Retina (tissue), 1 donor: ENCODE measurements around the gene HOMEZ.
"Not testable (repeated sequence)": the region's sequence is repeated elsewhere in the genome, so short reads cannot be mapped to it uniquely, and the experiment has no call there.

Experiments
- DNase-seq: peaks from one replicate; pipeline ENCODE4 v3.0.0-alpha.2; 2016

Gene HOMEZ, protein sequence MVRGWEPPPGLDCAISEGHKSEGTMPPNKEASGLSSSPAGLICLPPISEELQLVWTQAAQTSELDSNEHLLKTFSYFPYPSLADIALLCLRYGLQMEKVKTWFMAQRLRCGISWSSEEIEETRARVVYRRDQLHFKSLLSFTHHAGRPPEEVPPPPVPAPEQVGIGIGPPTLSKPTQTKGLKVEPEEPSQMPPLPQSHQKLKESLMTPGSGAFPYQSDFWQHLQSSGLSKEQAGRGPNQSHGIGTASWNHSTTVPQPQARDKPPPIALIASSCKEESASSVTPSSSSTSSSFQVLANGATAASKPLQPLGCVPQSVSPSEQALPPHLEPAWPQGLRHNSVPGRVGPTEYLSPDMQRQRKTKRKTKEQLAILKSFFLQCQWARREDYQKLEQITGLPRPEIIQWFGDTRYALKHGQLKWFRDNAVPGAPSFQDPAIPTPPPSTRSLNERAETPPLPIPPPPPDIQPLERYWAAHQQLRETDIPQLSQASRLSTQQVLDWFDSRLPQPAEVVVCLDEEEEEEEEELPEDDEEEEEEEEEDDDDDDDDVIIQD

GRCh38 chr14:23286020-23286901, at the start of gene HOMEZ:
Gene HOMEZ, minus strand, starts transcription at chr14:23286132. Its CDS starts 180 bp downstream, at chr14:23285952.
- peak; percentile 98 for DNase-seq

DNA sequence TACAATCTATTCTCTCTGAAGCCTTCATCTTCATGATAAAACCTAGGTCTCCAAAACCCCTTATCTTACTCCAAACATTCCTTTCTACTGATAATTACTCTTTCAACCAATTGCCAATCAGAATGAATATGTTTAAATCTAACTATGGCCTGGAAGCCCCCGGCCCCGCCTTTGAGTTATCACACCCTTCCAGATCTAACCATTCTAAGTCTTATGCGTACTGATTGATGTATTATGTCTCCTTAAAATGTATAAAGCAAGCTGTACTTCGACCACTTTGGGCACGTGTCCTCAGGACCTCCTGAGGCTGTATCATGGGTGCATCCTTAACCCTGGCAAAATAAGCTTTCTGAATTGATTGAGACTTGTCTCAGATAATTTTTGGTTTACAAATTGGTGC, 49.7 kb upstream of the HOMEZ start:
- no peak for DNase-seq

DNA sequence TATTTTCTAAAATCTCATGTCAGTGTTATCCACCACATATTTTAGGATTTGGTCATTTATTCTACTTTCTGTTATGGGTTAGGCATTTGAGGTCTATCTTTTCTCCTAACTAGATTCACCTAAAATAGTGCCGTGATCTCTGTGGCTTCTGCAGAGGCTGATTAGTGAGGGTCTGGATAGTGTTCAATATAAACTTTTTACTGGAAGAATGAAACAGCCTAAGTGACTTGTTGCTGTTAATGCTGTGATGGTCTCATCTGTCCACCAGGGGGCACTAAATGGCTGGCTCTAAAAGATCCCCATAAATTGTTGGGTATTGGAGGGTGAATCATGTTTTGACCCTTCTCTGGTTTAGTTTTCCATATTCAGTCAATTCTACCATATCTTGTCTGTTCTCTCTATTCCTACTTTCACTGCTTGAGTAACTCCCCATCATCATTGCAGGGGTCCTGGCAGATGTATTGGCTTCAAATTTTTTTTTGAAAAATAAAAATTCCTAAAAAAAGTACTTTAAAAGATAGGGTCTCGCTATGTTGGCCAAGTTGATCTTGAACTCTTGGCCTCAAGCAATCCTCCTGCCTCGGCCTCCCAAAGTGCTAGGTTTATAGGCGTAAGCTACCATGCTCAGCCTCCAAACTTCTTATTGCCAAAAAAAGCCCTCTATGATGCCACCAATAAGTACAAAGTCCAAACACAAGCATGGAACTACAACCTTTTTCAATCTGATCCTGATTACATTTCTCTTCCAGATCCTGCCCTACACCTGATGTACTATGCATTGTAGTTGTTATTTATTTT, 42.2 kb upstream of the HOMEZ start:
- peak; percentile 65 for DNase-seq

GRCh38 chr14:23326491-23327332, 40.8 kb upstream of the HOMEZ start:
- no peak for DNase-seq

DNA sequence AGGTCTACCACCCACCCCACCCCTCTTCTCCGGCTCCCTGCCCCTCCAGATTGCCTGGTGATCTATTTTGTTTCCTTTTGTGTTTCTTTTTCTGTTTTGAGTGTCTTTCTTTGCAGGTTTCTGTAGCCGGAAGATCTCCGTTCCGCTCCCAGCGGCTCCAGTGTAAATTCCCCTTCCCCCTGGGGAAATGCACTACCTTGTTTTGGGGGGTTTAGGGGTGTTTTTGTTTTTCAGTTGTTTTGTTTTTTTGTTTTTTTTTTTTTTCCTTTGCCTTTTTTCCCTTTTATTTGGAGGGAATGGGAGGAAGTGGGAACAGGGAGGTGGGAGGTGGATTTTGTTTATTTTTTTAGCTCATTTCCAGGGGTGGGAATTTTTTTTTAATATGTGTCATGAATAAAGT, 39.8 kb upstream of the HOMEZ start:
- DNase-seq, result not testable (repeated sequence)

DNA sequence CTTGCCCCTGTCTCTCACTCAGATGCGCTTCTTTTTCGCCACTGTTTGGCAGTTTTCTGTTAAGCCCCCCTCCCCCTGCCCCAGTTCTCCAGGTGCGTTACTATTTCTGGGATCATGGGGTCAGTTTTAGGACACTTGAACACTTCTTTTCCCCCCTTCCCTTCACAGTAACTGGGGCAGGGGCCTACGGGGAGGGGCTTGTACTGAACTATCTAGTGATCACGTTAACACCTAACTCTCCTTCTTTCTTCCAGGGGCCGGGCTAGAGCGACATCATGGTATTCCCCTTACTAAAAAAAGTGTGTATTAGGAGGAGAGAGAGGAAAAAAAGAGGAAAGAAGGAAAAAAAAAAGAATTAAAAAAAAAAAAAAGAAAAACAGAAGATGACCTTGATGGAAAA, 39.1 kb upstream of the HOMEZ start:
- DNase-seq, result no peak

DNA sequence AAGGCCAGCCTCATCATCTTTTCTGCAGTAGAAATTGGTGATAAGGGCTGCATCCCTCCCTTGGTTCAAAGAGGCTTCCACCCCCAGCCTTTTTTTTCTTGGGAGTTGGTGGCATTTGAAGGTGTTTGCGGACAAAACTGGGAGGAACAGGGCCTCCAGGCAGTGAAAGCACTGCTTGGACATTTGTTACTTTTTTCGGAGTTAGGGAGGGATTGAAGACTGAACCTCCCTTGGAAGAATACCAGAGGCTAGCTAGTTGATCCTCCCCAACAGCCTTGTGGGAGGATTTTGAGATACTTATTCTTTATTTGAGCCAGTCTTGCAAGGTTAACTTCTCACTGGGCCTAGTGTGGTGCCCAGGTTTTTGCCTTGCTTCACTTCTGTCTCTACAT, 38.5 kb upstream of the HOMEZ start:
- DNase-seq, result no peak

DNA sequence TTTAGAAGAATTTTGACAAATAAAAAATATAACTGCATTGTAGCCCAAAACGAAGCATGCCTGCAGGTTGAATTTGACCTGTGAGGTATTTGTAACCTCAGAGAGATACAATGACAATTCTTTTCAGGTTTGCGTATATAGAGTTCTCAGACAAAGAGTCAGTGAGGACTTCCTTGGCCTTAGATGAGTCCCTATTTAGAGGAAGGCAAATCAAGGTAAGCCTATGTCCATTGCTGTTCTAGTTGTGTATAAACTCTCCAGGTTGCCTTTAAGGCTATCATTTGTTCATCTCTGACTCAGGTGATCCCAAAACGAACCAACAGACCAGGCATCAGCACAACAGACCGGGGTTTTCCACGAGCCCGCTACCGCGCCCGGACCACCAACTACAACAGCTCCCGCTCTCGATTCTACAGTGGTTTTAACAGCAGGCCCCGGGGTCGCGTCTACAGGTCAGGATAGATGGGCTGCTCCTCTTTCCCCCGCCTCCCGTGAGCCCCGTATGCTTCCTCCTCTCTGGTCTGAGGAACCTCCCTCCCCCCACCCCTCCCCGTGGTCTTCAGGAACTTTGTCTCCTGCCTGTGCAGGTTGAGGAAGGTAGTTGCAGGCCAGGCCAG, 38.0 kb upstream of the HOMEZ start:
- no peak for DNase-seq

- no peak for DNase-seq
These were observed 36.9 kb upstream of the HOMEZ start for GRCh38 chr14:23322568-23323517.

GRCh38 chr14:23321572-23322547, 35.9 kb upstream of the HOMEZ start:
- peak; percentile 72 for DNase-seq

- DNase-seq, result peak; percentile 98
These were observed 34.9 kb upstream of the HOMEZ start, which contains the start of gene PABPN1 for GRCh38 chr14:23320584-23321571. Gene PABPN1, plus strand, starts transcription at chr14:23321457. Its CDS starts 13 bp downstream, at chr14:23321470.

DNA sequence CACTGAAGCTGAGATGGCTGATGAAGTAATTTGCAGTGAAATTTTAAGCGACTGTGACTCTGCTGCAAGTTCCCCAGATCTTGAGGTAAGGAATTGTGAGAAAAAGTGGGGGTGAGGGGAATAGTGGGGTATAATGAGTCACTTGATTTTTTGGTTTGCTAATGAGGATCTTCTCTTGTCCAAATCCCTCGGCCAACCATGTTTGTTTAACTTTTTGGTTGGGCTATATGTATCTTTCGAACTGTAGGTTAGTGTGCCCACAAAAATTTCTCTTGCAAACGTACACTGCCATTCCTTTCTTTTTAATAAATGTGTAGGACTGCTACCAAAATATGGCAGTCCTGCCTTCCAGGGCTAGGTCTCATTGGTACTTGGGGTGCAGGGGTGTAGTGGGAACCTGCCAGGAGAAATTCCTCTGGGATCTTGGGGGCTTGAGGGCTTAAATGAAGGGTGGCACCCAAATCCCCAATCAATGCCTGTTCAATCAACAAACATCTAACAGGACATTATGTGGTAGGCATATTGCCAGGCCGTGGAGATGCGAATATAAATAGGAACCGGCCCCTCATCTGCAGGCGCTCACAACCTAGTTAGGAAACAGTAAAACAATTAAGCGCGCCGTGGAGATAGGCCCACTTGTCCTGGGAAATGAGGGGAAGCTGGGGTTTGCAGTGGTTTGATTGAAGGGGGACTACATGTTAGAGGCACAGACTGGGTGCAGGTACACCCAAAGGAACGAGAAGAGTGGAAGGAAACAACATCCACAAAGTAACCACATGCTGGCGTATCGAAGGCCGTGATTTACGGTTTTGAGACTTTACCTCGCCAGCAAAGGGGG, 34.0 kb upstream of the HOMEZ start:
- no peak for DNase-seq

- no peak for DNase-seq
These were observed 30.4 kb upstream of the HOMEZ start for GRCh38 chr14:23316300-23316699.

DNA sequence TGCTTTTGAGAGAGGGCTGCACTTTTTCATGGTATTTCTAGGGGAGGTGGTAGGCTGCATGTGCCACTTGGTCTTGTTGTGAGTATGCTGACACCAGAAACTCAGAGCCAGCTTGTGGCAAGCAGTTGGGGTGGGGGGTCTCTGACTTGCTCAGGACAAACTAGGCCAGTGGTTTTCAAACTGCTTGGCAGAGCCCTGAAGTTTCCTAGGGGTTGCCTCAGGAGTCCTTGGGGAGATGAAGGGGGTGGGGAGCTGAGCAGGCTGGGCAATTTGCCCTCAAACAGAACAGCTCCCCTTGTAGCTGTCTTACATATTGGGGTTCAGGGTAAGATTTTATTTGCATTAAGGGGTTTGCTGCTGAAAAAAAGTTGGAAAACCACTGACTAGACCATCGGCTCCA, 24.6 kb upstream of the HOMEZ start:
- DNase-seq, result no peak

- DNase-seq, result no peak
These were observed 23.0 kb upstream of the HOMEZ start for GRCh38 chr14:23308721-23309445.
